ENCODE results near the gene KCNMB1.

Gene KCNMB1

GRCh38 chr5:170338933-170339779 is 50.0 kb downstream of the KCNMB1 start:
- peak; percentile 38 to 72 (median 68) for DNase-seq

GRCh38 chr5:170338291-170338690 is 50.9 kb downstream of the KCNMB1 start:
- no peak for DNase-seq

GRCh38 chr5:170337045-170337733 is 52.0 kb downstream of the KCNMB1 start:
- peak; percentile 45 to 71 (median 66) for DNase-seq

- DNase-seq: peak in 1 of 4 experiments; percentile 30
These were observed 53.1 kb downstream of the KCNMB1 start for GRCh38 chr5:170336065-170336464.

GRCh38 chr5:170334626-170335025 is 54.5 kb downstream of the KCNMB1 start:
- no peak for DNase-seq

GRCh38 chr5:170333161-170333910 is 55.8 kb downstream of the KCNMB1 start:
- DNase-seq: peak; percentile 80 to 95 (median 90)

- DNase-seq: no peak
These were observed 57.1 kb downstream of the KCNMB1 start for GRCh38 chr5:170332058-170332457.

- peak; percentile 48 to 73 (median 69) for DNase-seq
These were observed 58.6 kb downstream of the KCNMB1 start for GRCh38 chr5:170330568-170331054.

- no peak for DNase-seq
These were observed 59.6 kb downstream of the KCNMB1 start for GRCh38 chr5:170329524-170329923.

- peak in 3 of 4 experiments; percentile 44 to 56 (median 48) for DNase-seq
These were observed 61.3 kb downstream of the KCNMB1 start for GRCh38 chr5:170327829-170328228.

GRCh38 chr5:170327168-170327567 is 62.0 kb downstream of the KCNMB1 start:
- no peak for DNase-seq

Data from suppressor macrophage (primary cell).